Spleen (tissue), 11 donors: Measurements from ENCODE around the gene SPON1. TPM values are rescaled to one million over a fixed set of nuclear protein-coding genes. Genes with fewer than 3 reads are reported as not detected.
A peak's percentile ranks its signal among the peaks of the same experiment; 100 is the strongest.

Source experiments
- DNase-seq: peaks from one replicate; pipeline ENCODE4 v3.0.0-alpha.2; 2020
- H3K27ac ChIP-seq, 8 donors: fragments of 200-600 bp; sonication (generic) in 7 of 8; 1 replicate in 4 of 8; 2 replicates in 4 of 8; pipeline versions ENCODE4 v1.5.0 to v1.8.0; 2016 to 2021; ENCODE audit warnings: inconsistent platforms in 4 of 8, mild to moderate bottlenecking in 4 of 8, moderate library complexity in 1 of 8
- H3K27me3 ChIP-seq, 7 donors: fragments of 200-600 bp; sonication (generic) in 6 of 7; replicated peaks in 1 of 7; 1 replicate in 4 of 7; 2 replicates in 3 of 7; pipeline versions ENCODE4 v1.5.0 to v1.8.0; 2016 to 2021; ENCODE audit warnings: inconsistent platforms in 3 of 7, mild to moderate bottlenecking in 1 of 7
- H3K36me3 ChIP-seq, 6 donors: fragments of 200-600 bp; sonication (generic) in 5 of 6; 1 replicate in 4 of 6; 2 replicates in 2 of 6; pipeline versions ENCODE4 v1.5.0 to v1.8.0; 2016 to 2021; ENCODE audit warnings: inconsistent platforms in 2 of 6
- H3K4me1 ChIP-seq, 6 donors: fragments of 200-600 bp; sonication (generic) in 5 of 6; 1 replicate in 3 of 6; 2 replicates in 3 of 6; pipeline versions ENCODE4 v1.5.0 to v1.8.0; 2016 to 2021; ENCODE audit warnings: inconsistent platforms in 3 of 6
- H3K4me3 ChIP-seq, 8 donors: fragments of 200-600 bp; sonication (generic) in 7 of 8; 1 replicate in 4 of 8; 2 replicates in 4 of 8; pipeline versions ENCODE4 v1.5.0 to v1.8.0; 2016 to 2021; ENCODE audit warnings: inconsistent platforms in 4 of 8, mild to moderate bottlenecking in 4 of 8, moderate library complexity in 2 of 8
- H3K9me3 ChIP-seq, 8 donors: fragments of 200-600 bp; sonication (generic) in 7 of 8; 1 replicate in 4 of 8; 2 replicates in 4 of 8; pipeline versions ENCODE4 v1.5.0 to v1.8.0; 2016 to 2021; ENCODE audit warnings: inconsistent platforms in 4 of 8
- CTCF ChIP-seq, 11 experiments: fragments of 200-600 bp in 7 of 11; fragments of 450-650 bp in 4 of 11; sonication (generic) in 4 of 11; IDR thresholded peaks in 8 of 11; conservative IDR thresholded peaks in 3 of 11; 1 replicate in 7 of 11; 2 replicates in 4 of 11; pipeline versions ENCODE4 v1.4.0 to v1.8.0; 2016 to 2021; ENCODE audit warnings: antibody characterized with exemption in 11 of 11, inconsistent platforms in 4 of 11, mild to moderate bottlenecking in 1 of 11
- POLR2A ChIP-seq, 3 donors: fragments of 450-650 bp; IDR thresholded peaks; one replicate each; pipeline ENCODE4 v1.5.1; 2017; ENCODE audit warnings: antibody characterized with exemption in 3 of 3, mild to moderate bottlenecking in 1 of 3
- POLR2AphosphoS5 ChIP-seq, 3 donors: sonication (generic); formaldehyde crosslinking; IDR thresholded peaks; one replicate each; pipeline ENCODE4 v1.5.1; 2017; ENCODE audit warnings: antibody characterized with exemption in 3 of 3
- WGBS, 5 donors: extraction: QIAGEN DNeasy Blood & Tissue Kit in 3 of 5; methylation state at CpG; one replicate each; pipeline versions ENCODE4 v1.1.5 to v1.1.7; 2013 to 2018; 5-methylcytosine and 5-hydroxymethylcytosine counted together
- intact Hi-C: fragments of 100-400 bp; cut with DNase I; formaldehyde crosslinking; loops from one replicate; pipeline ENCODE4 v1.15.0; 2023; ENCODE audit warnings: low total_unique reads
- polyA plus RNA-seq, 3 donors: library from polyadenylated mRNA; stranded (reverse); fragments of 200-250 nt; gene quantifications; one replicate each; pipeline ENCODE4 v1.2.1, GENCODE V29; 2013
- total RNA-seq, 7 donors: library from RNA; depleted of rRNA in 3 of 7; stranded (reverse); fragments of >200 nt in 3 of 7; fragmentation: NEBNext Ultra II Directional in 4 of 7; extraction: Animal tissue kit (Norgen Biotek cat#: 25700) in 4 of 7; gene quantifications; one replicate each; pipeline versions ENCODE4 v1.1.0 to v1.2.1, GENCODE V29; 2016 to 2021
- donor health status: healthy with polysubstance abuse.
- donor health status: DM: no; HTN: no; CAD: no; lungs with moderate emphysema.
- donor health status: DM: no; HTN: no; CAD: no.
- donor health status: Bipolar disorder and iron deficiency.
- donor health status: healthy.
- donor health status: DM: no; HTN: no; CAD: no.
- donor health status: DM: yes; HTN: yes; CAD: no.

The SPON1 gene
- total and polyA plus RNA-seq, 10 donors, result 0.72 to 99.2 (median 10.1) TPM

- Histone ChIP-seq H3K36me3 (no peaks in the 10 kb centered on the region), H3K4me3 (no peak overlapping the region), H3K9me3 (peaks cover 0 to 13% (median 7%) of the 10 kb centered on the region in 8 donors), H3K27me3 (no peaks in the 10 kb centered on the region), H3K27ac (no peak overlapping the region), H3K4me1 (no peaks in the 10 kb centered on the region)
- no peak for DNase-seq
- TF ChIP-seq POLR2A (IDR thresholded peaks at IDR 0.05) (no peak), POLR2AphosphoS5 (IDR thresholded peaks at IDR 0.05) (no peak)
- 65 to 80% (median 79%) methylated on average over 5 of the region's 5 CpGs for WGBS, 5 donors
- intact Hi-C loops, result no loop called here
Observed at GRCh38 chr11:14223636-14224288, 261.2 kb downstream of the SPON1 start.

- peaks cover 0 to 13% (median 7%) of the 10 kb centered on the region in 8 donors for H3K9me3 ChIP-seq
- no peaks in the 10 kb centered on the region for H3K27me3 ChIP-seq
- DNase-seq, result no peak
- no peaks in the 10 kb centered on the region for H3K4me1 ChIP-seq
- no peak overlapping the region for H3K4me3 ChIP-seq
- 51 to 80% (median 62%) methylated on average over 2 of the region's 2 CpGs for WGBS, 5 donors
- no peak for TF ChIP-seq POLR2A (IDR thresholded peaks at IDR 0.05)
- no peak for TF ChIP-seq POLR2AphosphoS5 (IDR thresholded peaks at IDR 0.05)
- no peak for TF ChIP-seq CTCF (IDR thresholded peaks at IDR 0.05 in 8 of 11, conservative IDR thresholded peaks at IDR 0.05 in 3 of 11)
- no peaks in the 10 kb centered on the region for H3K36me3 ChIP-seq
- intact Hi-C loops, result no loop called here
- H3K27ac ChIP-seq, result no peak overlapping the region
Observed at GRCh38 chr11:14224395-14224794, 261.9 kb downstream of the SPON1 start.

- H3K9me3 ChIP-seq, result peaks cover 0 to 13% (median 7%) of the 10 kb centered on the region in 8 donors
- H3K36me3 ChIP-seq, result no peaks in the 10 kb centered on the region
- intact Hi-C loops, result no loop called here
- no peaks in the 10 kb centered on the region for H3K4me1 ChIP-seq
- no peak overlapping the region for H3K27ac ChIP-seq
- H3K4me3 ChIP-seq, result no peak overlapping the region
- peaks cover 0 to 7% (median 0%) of the 10 kb centered on the region in 7 donors for H3K27me3 ChIP-seq
- no peak for TF ChIP-seq POLR2A (IDR thresholded peaks at IDR 0.05)
- no peak for TF ChIP-seq CTCF (IDR thresholded peaks at IDR 0.05 in 8 of 11, conservative IDR thresholded peaks at IDR 0.05 in 3 of 11)
- no peak for TF ChIP-seq POLR2AphosphoS5 (IDR thresholded peaks at IDR 0.05)
- no peak for DNase-seq
- WGBS, 5 donors, result 86 to 96% (median 91%) methylated on average over 4 of the region's 4 CpGs
Observed at GRCh38 chr11:14225666-14226065, 263.1 kb downstream of the SPON1 start.

DNA sequence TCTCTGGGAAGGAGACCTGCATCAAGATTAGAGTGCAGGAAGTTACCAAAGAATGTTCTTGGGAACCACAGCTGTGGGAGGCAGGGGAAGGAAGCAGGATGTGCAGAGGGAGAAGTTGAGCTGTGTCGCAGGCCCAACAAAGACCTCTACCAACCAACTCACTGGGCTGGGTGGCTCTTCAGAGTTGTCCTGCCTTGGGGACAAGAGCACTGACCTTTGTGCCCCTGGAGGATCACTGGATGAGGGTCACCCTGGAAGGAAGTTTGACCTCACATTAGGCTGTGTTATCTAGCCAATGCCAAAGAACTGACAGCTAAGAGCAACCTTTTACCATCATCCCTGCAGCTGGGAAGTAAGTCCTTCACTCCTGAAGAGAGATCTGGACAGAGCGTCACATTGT, 265.8 kb downstream of the SPON1 start:
- intact Hi-C loops, result no loop called here
- Histone ChIP-seq H3K27ac (no peak overlapping the region), H3K4me3 (no peak overlapping the region), H3K9me3 (peaks cover 0 to 13% (median 7%) of the 10 kb centered on the region in 8 donors), H3K27me3 (peaks cover 0 to 25% (median 0%) of the 10 kb centered on the region in 7 donors), H3K36me3 (no peaks in the 10 kb centered on the region), H3K4me1 (no peaks in the 10 kb centered on the region)
- TF ChIP-seq POLR2AphosphoS5 (IDR thresholded peaks at IDR 0.05), result no peak
- DNase-seq, result no peak
- WGBS, 5 donors, result 54 to 84% (median 56%) methylated on average over 2 of the region's 2 CpGs

- intact Hi-C loops, result no loop called here
- peak; percentile 52 for DNase-seq
- Histone ChIP-seq H3K27ac (no peak overlapping the region), H3K4me3 (no peak overlapping the region), H3K4me1 (no peaks in the 10 kb centered on the region), H3K36me3 (no peaks in the 10 kb centered on the region), H3K27me3 (peaks cover 0 to 25% (median 0%) of the 10 kb centered on the region in 7 donors), H3K9me3 (peaks cover 0 to 13% (median 7%) of the 10 kb centered on the region in 8 donors)
- WGBS, 5 donors, result 77 to 89% (median 86%) methylated on average over 11 of the region's 11 CpGs
- TF ChIP-seq POLR2AphosphoS5 (IDR thresholded peaks at IDR 0.05), result no peak
- TF ChIP-seq POLR2A (IDR thresholded peaks at IDR 0.05), result no peak
- no peak for TF ChIP-seq CTCF (IDR thresholded peaks at IDR 0.05 in 8 of 11, conservative IDR thresholded peaks at IDR 0.05 in 3 of 11)
Observed at GRCh38 chr11:14229472-14229871, 266.9 kb downstream of the SPON1 start.
